ENCODE results near the gene PLA2G6. TPM values are rescaled to one million over a fixed set of nuclear protein-coding genes. Genes with fewer than 3 reads are reported as not detected.
A peak's percentile ranks its signal among the peaks of the same experiment; 100 is the strongest.

Gene PLA2G6
- total RNA-seq, 1 experiment from 2014 or later = 24.1 TPM

DNA sequence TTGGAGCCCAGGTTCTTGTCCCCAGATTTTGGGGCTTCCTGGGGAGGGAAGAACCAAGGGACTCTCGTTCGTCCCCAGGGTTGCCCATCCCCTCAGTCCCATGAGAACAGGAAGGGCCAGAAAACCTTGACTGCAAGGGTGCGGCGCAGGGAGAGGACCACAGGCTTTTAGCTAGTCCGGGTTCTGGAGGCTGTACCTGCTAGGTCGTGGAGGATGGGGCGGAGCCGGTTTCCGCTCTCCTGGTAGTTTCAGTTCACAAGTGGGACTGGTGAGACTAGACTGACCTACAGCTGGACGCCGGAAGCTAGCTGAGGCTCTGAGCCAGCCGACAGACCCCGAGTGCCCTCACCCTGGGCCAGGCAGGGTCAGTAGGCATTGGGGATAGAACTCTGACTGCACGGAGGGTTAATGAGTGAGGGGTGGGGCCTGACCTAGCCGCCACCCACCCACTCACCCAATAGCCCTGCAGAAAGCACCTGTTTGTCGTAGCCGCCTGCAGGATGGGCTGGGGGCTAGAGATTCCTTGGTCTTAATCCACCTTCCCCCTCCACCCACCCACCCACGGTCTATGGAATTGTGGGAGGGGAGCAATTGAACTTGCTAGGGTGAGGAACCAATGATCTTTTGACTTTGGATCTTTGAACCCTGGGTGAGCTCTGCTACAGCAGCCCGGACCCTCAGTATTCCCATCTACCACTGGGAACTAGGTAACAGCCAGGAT lies 21.6 kb upstream of the PLA2G6 start:
- Histone ChIP-seq H2BK20ac (ENCODE audit: low read depth, low read length, poor library complexity, severe bottlenecking) (no peak overlapping the region), H3K79me2 (ENCODE audit: insufficient read depth, low read length) (no peaks in the 10 kb centered on the region; the same call in 1 of the 2 replicates), H3K18ac (ENCODE audit: insufficient read length, low read depth, low read length) (peak overlapping the region; percentile 7), H2BK5ac (ENCODE audit: insufficient read length, low read length) (no peak overlapping the region), H2BK120ac (ENCODE audit: low read depth, low read length, poor library complexity, severe bottlenecking) (no peak overlapping the region), H2AFZ (ENCODE audit: low read length) (no peak overlapping the region), H3K4ac (ENCODE audit: low read depth, low read length) (no peak overlapping the region), H3K56ac (ENCODE audit: insufficient read length, low read depth, low read length) (no peak overlapping the region), H4K5ac (ENCODE audit: insufficient read length, low read depth, low read length) (no peak overlapping the region), H4K20me1 (ENCODE audit: control insufficient read depth, insufficient read depth, insufficient read length) (no peaks in the 10 kb centered on the region), H2AK5ac (ENCODE audit: insufficient read length, low read length) (no peak overlapping the region), H3K27me3 (ENCODE audit: insufficient read depth, low read length) (no peaks in the 10 kb centered on the region), H2BK12ac (ENCODE audit: insufficient read length, low read depth, low read length) (no peak overlapping the region), H3K4me2 (ENCODE audit: insufficient read depth, insufficient read length, low read length) (peak overlapping the region; percentile 84), H3K23ac (ENCODE audit: insufficient read length, low read depth, low read length) (no peak overlapping the region), H3K9me3 (ENCODE audit: control insufficient read depth, low read depth, low read length) (no peaks in the 10 kb centered on the region), H3K14ac (ENCODE audit: insufficient read depth, low read length) (peak overlapping the region; percentile 62; the same call in 1 of the 2 replicates), H4K91ac (ENCODE audit: insufficient read length, low read depth, low read length) (no peak overlapping the region), H3T11ph (ENCODE audit: low read length) (no peak overlapping the region), H3K9ac (ENCODE audit: extremely low read depth, insufficient read length, low read length) (no peak overlapping the region), H2BK15ac (ENCODE audit: low read depth, low read length) (no peak overlapping the region), H3K79me1 (ENCODE audit: insufficient read depth, low read depth, low read length, poor library complexity, severe bottlenecking) (no peaks in the 10 kb centered on the region), H3K23me2 (ENCODE audit: insufficient read length, low read depth, low read length, poor library complexity, severe bottlenecking) (peaks cover 15% of the 10 kb centered on the region), H3K4me1 (ENCODE audit: insufficient read depth, low read length) (no peaks in the 10 kb centered on the region; the same call in 1 of the 2 replicates), H3K27ac (ENCODE audit: insufficient read length, low read depth, low read length) (no peak overlapping the region), H4K8ac (replicated peaks; ENCODE audit: insufficient read length, low read depth, low read length) (no peak overlapping the region)
- Mint-ChIP-seq H3K4me3 (peak overlapping the region; percentile 80 to 90), H3K36me3 (ENCODE audit: insufficient read depth in 1 of 3, low read depth in 3 of 3) (no peaks in the 10 kb centered on the region), H3K27me3 (ENCODE audit: low read depth) (peaks cover 43% of the 10 kb centered on the region), H3K9me3 (no peaks in the 10 kb centered on the region; a peak in 1 of 5 replicates), H3K27ac (no peak overlapping the region), H3K4me1 (peaks cover 16 to 20% of the 10 kb centered on the region in 2 experiments)
- peak; percentile 75 for DNase-seq
- no CpG with 5 or more reads among the region's 19 CpGs for WGBS (ENCODE audit: extremely low coverage, insufficient read length, low lambda C conversion rate)
- TF ChIP-seq, protein P1, sequence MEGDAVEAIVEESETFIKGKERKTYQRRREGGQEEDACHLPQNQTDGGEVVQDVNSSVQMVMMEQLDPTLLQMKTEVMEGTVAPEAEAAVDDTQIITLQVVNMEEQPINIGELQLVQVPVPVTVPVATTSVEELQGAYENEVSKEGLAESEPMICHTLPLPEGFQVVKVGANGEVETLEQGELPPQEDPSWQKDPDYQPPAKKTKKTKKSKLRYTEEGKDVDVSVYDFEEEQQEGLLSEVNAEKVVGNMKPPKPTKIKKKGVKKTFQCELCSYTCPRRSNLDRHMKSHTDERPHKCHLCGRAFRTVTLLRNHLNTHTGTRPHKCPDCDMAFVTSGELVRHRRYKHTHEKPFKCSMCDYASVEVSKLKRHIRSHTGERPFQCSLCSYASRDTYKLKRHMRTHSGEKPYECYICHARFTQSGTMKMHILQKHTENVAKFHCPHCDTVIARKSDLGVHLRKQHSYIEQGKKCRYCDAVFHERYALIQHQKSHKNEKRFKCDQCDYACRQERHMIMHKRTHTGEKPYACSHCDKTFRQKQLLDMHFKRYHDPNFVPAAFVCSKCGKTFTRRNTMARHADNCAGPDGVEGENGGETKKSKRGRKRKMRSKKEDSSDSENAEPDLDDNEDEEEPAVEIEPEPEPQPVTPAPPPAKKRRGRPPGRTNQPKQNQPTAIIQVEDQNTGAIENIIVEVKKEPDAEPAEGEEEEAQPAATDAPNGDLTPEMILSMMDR (conservative IDR thresholded peaks at IDR 0.05) = no peak

Measured in H9 (cell line).